COLO668 (cell line): ENCODE data around the gene SMOC2.

Experiments
- DNase-seq: peaks from one replicate; lab custom pipeline; 2025; ENCODE audit not compliant: unreplicated experiment; lab: John Stamatoyannopoulos, UW

Gene SMOC2

DNA sequence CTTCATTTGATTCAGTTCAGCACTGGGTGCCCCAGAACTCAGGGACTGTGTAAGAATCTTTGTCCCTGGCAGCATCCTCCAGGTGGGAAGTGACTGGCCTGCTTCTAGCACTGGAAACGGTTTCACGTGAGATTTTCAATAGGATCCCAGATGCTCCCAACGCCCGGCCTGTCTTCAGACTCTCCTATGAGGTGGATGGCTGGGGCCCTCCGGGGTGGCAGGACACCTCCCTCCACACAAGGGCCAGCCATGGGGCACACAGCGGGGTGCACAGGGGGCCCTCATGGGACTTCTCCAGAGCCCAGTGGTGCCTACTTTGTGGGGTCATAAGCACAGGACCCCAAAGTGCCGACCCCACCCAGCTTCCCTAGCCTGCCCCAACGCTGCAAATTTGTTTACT, 72.8 kb downstream of the SMOC2 start:
- DNase-seq, result no peak

GRCh38 chr6:168514216-168514615, 73.2 kb downstream of the SMOC2 start:
- no peak for DNase-seq

DNA sequence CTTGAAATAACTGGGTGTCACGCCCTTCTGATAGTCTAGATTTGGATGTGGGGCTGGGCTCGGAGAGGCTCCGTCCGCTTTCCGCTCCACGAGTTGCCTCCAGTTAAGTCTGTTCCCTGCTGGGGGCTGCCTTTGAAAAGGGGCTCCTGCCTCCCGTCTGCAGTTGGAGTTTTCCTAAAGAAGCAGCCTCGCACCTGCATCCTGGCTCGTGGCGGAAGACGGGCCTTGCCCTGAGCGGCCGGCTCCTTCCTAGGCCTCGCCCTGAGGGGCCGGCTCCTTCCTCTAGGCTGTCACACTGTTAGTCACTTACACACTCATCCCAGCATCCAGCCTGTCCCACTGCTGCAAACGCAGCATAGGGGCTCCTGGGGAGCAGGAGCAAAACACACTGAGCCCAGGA, 74.4 kb downstream of the SMOC2 start:
- no peak for DNase-seq

GRCh38 chr6:168516944-168517741, 76.2 kb downstream of the SMOC2 start:
- no peak for DNase-seq

- DNase-seq, result no peak
Observed at GRCh38 chr6:168517742-168518347, 76.9 kb downstream of the SMOC2 start.

GRCh38 chr6:168518348-168518745, 77.4 kb downstream of the SMOC2 start:
- DNase-seq, result no peak

DNA sequence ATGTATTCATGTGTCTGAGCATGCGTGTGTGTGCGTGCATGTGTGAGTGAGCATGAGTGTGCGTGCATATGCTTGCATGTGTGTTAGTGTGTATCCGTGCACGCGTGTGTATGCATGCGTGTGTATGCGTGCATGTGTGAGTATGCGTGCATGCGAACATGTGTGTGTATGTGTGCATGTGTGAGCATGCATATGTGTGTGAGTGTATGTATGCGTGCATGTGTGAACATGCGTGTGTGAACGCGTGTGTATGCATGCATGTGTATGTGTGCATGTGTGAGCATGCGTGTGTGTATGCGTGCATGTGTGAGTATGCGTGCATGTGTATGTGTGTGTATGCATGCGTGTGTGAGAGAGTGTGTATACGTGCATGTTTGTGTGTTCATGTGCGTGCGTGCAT, 77.9 kb downstream of the SMOC2 start:
- DNase-seq, result no peak

GRCh38 chr6:168520233-168520632, 79.2 kb downstream of the SMOC2 start:
- no peak for DNase-seq

DNA sequence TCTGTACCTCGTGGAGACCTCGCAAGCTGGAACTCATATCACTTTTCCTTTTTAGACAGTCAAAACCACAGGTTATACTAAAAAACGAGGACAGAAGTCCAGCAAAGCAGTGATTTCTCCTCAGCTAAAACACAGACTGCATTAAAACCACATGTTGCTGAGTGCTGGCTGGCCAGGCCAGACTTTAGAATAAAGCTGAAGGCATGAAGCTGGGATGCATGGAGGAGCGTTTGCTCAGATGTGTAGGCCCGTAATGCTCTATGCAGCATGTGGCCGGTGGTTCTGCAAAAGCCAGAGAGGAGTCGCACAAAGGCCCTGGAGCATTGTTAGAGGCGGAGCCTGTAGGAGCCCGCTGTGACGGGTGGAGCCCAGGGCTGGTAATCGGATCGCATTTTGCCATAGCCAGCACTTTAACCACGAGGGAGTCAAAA, 83.6 kb downstream of the SMOC2 start:
- DNase-seq, result no peak

GRCh38 chr6:168525114-168525513, 84.1 kb downstream of the SMOC2 start:
- no peak for DNase-seq

DNA sequence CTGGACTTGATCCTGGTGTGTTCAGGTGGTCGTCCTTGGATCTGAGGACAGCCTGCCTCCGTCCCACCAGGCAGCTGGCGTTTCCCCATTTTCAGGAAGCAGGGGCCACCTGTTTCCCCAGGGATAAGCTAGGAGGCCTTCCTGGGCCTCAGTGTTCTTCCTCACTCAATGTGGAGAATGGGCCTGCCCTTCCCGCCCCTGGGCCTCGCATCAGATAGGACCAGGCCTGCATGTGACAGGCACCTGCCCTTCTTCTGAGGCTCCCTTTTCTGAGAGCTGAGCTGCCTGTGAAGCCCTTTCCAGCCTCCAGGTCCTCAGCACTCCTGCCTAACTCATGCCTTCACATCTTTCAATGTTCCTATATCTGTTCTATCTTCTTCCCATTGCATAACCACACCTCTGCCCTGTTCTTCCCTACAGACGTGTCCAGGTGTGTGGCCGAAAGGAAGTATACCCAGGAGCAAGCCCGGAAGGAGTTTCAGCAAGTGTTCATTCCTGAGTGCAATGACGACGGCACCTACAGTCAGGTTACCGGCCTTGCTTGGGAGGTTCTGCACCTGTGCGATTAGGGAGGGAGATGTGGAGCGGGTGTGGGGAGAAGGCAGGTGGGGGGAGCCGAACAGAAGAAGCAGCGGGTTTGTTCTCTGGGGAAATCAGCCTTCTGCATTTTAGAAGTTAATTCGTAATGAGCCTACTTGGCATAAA, 85.1 kb downstream of the SMOC2 start:
- DNase-seq, result no peak

GRCh38 chr6:168526841-168527281, 85.9 kb downstream of the SMOC2 start:
- DNase-seq, result no peak

DNA sequence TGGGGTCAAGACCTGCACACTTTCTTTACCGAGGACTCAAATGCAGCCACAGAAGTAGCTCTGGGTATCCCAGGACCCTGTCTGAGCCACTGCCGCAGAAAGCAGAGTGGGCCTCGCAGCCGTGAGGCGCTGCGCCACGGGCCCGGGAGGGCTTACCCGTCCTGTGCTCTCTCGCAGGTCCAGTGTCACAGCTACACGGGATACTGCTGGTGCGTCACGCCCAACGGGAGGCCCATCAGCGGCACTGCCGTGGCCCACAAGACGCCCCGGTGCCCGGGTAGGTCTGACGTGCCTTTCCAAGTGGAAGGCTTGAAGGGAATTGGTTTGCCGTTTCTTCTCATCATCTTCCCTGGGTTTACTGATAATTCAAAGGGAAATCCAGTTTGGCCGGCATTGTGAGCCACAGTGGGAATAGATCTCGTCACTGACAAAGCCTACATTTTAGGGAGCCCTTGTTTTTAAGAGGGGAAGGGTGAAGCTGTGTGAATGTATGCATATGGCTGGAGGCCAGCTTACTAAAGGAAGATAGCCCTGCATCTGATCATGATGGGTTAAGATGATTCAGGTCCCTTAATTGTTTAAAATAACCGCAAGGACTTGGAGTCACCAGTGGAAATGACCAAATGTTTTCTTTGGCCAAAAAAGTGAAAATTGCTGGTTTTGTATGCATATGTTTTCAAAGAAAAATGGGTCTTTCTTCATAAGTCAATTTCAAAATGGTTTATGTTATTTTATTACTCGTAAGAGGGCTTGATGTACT, 86.6 kb downstream of the SMOC2 start:
- DNase-seq, result no peak

GRCh38 chr6:168528474-168529095, 87.6 kb downstream of the SMOC2 start:
- no peak for DNase-seq

DNA sequence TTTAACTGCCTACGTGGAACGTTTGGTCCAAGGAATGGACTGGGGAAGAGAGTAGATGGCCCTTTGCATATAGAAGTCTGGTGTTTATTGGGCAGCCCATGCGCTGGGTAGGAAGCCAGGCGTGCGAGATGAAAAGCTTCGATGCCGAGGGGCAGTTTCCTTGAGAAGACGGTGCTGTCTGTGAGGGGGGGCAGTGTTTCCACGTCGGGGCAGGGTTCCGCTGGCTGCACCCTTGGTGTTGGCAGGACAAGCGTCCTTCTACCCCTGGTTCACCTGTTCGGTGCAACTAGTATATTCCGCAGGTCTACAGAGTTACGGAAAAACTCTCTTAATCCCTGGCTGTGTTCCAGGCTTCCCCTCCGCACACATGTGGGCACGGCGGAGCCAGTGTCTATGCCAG, 88.2 kb downstream of the SMOC2 start:
- DNase-seq, result no peak

DNA sequence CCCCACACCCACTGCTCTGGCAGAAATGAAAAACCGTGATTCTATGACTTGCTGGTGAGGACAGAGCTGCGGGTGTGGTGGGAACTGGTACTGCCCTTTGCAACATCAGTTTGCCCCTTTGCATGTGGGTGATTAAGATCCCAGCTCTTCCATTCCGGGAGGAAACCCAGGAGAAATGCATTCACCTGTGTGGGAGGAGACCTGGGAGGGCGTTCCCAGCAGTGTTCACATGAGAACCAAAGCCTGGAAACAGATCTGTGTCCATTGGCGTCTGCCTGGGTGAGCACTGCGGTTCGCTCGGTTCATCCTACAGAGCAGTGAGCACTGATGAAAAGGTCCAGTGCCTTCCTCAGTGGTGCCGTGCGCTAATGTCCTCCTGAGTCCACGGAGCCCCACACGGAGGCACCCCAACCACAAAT, 89.7 kb downstream of the SMOC2 start:
- DNase-seq, result no peak

DNA sequence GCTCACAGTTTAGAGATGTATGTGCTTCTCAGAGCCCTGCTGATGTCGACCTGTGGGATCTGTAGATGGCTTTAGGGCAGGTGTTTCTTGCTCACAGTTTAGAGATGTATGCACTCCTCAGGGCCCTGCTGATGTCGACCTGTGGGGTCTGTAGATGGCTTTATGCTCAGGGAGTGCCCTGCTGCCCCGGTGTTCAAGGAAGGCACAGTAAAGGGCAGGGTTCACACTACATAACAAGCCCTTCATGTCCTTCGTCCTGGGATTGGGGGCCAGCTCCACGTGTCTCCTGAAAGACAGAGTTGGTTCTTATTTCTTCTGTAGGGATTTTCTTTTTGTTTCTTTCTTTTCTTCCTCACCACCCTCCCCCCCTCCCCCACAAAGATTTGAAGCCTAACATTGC, 91.1 kb downstream of the SMOC2 start:
- no peak for DNase-seq

GRCh38 chr6:168533414-168533813, 92.4 kb downstream of the SMOC2 start:
- no peak for DNase-seq

- DNase-seq, result no peak
Observed at GRCh38 chr6:168534265-168534664, 93.3 kb downstream of the SMOC2 start.

- DNase-seq, result no peak
Observed at GRCh38 chr6:168535711-168536110, 94.7 kb downstream of the SMOC2 start.

DNA sequence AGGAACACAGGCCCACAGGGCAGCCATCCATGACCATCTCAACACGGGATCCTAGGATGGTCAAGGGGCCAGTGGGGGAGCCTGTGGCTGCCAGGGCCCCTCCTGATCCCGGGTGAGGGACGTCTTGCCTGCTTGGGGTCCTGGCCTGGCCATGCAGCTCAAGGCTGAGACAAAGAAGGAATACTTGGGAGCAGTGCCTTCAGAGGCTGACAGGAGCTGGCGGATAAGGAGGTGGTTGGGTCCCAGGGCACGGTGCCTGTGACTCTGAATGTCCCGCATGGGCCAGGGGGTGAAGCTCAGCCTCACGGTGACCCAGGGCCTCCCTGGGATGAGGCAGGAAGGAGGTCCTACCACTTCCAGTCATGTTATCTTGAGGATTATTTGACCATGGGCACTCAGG, 95.2 kb downstream of the SMOC2 start:
- DNase-seq, result no peak
